Measurements from ENCODE around the gene MSL1. TPM values are rescaled to one million over a fixed set of nuclear protein-coding genes. Genes with fewer than 3 reads are reported as not detected.

The MSL1 gene
- total and polyA plus RNA-seq, 2 of the 13 experiments (the other 11 are each of a cell fraction or from before 2014, with no cell fraction given) = 63.8 to 88.5 TPM

DNA sequence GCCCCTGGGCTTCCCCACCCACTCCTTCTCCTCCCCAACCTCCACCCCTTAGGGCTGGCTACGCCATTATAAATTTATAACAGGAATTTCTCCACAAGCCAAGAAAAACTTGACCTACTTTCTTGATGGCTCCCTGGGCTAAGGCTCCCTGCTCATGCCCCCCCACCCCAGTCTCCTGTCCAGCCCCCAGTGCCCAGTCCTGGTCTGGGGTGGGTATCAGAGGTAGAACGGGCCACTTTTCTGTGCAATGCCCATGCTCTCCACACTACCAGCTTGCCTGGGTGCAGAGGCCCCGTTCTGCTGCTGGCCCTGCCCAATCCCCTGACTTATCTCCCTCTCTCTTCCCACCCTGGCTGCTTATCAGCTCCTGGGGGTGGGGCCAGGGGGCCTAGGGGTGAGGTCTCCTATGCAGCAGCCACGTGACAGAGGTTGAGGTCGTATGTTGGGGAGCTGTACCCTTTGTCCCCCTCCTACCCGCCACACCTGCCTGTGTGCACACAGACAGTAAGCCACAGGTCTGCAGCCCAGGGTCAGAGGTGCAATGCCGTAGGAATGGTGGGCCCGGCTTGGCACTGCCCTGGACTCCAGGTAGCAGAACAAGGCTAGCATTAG is 48.9 kb upstream of the MSL1 start (continued):
- TF ChIP-seq, protein P1, sequence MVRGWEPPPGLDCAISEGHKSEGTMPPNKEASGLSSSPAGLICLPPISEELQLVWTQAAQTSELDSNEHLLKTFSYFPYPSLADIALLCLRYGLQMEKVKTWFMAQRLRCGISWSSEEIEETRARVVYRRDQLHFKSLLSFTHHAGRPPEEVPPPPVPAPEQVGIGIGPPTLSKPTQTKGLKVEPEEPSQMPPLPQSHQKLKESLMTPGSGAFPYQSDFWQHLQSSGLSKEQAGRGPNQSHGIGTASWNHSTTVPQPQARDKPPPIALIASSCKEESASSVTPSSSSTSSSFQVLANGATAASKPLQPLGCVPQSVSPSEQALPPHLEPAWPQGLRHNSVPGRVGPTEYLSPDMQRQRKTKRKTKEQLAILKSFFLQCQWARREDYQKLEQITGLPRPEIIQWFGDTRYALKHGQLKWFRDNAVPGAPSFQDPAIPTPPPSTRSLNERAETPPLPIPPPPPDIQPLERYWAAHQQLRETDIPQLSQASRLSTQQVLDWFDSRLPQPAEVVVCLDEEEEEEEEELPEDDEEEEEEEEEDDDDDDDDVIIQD (CRISPR knock-in tag; IDR thresholded peaks at IDR 0.05; ENCODE audit: low read depth) = no peak
- TF ChIP-seq POLR2AphosphoS5 (IDR thresholded peaks at IDR 0.05; ENCODE audit: low read depth, low read length) (peak; percentile 62), MED1 (CRISPR knock-in tag; IDR thresholded peaks at IDR 0.05) (no peak), ESRRA (CRISPR knock-in tag; IDR thresholded peaks at IDR 0.05; ENCODE audit: low read depth) (peak; percentile 19; the same call in 1 of the 2 replicates), KAT7 (CRISPR knock-in tag; IDR thresholded peaks at IDR 0.05; ENCODE audit: borderline replicate concordance) (no peak), NFKB2 (CRISPR knock-in tag; IDR thresholded peaks at IDR 0.05; ENCODE audit: borderline replicate concordance) (no peak), HNF4A (CRISPR knock-in tag; IDR thresholded peaks at IDR 0.05) (peak; percentile 60), NFIC (IDR thresholded peaks at IDR 0.05; ENCODE audit: low read length) (no peak), SYNCRIP (IDR thresholded peaks at IDR 0.05; ENCODE audit: insufficient read depth, low read depth, low read length) (no peak), CHD4 (IDR thresholded peaks at IDR 0.05; ENCODE audit: borderline replicate concordance, low read length) (no peak), HMG20A (CRISPR knock-in tag; IDR thresholded peaks at IDR 0.05; ENCODE audit: borderline replicate concordance) (no peak), SP5 (CRISPR knock-in tag; IDR thresholded peaks at IDR 0.05; ENCODE audit: borderline replicate concordance, low read depth) (peak; percentile 82), ZNF446 (CRISPR knock-in tag; IDR thresholded peaks at IDR 0.05) (no peak), ZNF460 (CRISPR knock-in tag; IDR thresholded peaks at IDR 0.05; ENCODE audit: borderline replicate concordance) (no peak), ZNF510 (CRISPR knock-in tag; IDR thresholded peaks at IDR 0.05; ENCODE audit: low read depth) (no peak), GATA4 (IDR thresholded peaks at IDR 0.05; ENCODE audit: borderline replicate concordance, low read depth) (peak; percentile 27; the same call in 1 of the 2 replicates), PTBP1 (IDR thresholded peaks at IDR 0.05; ENCODE audit: low read depth, low read length, poor library complexity, severe bottlenecking) (no peak), TAF1 (CRISPR knock-in tag; IDR thresholded peaks at IDR 0.05) (no peak), SALL2 (CRISPR knock-in tag; IDR thresholded peaks at IDR 0.05) (no peak), RORA (CRISPR knock-in tag; IDR thresholded peaks at IDR 0.05) (no peak), ZEB1 (IDR thresholded peaks at IDR 0.05; ENCODE audit: insufficient replicate concordance, low read depth) (no peak), PHF20 (CRISPR knock-in tag; IDR thresholded peaks at IDR 0.05) (no peak), YY1 (IDR thresholded peaks at IDR 0.05; ENCODE audit: insufficient read depth, insufficient replicate concordance, low read depth, low read length) (no peak)
- TF ChIP-seq, protein P2, sequence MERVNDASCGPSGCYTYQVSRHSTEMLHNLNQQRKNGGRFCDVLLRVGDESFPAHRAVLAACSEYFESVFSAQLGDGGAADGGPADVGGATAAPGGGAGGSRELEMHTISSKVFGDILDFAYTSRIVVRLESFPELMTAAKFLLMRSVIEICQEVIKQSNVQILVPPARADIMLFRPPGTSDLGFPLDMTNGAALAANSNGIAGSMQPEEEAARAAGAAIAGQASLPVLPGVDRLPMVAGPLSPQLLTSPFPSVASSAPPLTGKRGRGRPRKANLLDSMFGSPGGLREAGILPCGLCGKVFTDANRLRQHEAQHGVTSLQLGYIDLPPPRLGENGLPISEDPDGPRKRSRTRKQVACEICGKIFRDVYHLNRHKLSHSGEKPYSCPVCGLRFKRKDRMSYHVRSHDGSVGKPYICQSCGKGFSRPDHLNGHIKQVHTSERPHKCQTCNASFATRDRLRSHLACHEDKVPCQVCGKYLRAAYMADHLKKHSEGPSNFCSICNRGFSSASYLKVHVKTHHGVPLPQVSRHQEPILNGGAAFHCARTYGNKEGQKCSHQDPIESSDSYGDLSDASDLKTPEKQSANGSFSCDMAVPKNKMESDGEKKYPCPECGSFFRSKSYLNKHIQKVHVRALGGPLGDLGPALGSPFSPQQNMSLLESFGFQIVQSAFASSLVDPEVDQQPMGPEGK (CRISPR knock-in tag; IDR thresholded peaks at IDR 0.05) = peak; percentile 92
- TF ChIP-seq, protein P3, sequence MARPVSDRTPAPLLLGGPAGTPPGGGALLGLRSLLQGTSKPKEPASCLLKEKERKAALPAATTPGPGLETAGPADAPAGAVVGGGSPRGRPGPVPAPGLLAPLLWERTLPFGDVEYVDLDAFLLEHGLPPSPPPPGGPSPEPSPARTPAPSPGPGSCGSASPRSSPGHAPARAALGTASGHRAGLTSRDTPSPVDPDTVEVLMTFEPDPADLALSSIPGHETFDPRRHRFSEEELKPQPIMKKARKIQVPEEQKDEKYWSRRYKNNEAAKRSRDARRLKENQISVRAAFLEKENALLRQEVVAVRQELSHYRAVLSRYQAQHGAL (CRISPR knock-in tag; IDR thresholded peaks at IDR 0.05; ENCODE audit: not compliant biosample characterization) = no peak
- TF ChIP-seq, protein P4, sequence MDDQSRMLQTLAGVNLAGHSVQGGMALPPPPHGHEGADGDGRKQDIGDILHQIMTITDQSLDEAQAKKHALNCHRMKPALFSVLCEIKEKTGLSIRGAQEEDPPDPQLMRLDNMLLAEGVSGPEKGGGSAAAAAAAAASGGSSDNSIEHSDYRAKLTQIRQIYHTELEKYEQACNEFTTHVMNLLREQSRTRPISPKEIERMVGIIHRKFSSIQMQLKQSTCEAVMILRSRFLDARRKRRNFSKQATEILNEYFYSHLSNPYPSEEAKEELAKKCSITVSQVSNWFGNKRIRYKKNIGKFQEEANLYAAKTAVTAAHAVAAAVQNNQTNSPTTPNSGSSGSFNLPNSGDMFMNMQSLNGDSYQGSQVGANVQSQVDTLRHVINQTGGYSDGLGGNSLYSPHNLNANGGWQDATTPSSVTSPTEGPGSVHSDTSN (CRISPR knock-in tag; IDR thresholded peaks at IDR 0.05; ENCODE audit: borderline replicate concordance) = no peak
